ENCODE measurements around the gene GHR.

GHR gene

DNA sequence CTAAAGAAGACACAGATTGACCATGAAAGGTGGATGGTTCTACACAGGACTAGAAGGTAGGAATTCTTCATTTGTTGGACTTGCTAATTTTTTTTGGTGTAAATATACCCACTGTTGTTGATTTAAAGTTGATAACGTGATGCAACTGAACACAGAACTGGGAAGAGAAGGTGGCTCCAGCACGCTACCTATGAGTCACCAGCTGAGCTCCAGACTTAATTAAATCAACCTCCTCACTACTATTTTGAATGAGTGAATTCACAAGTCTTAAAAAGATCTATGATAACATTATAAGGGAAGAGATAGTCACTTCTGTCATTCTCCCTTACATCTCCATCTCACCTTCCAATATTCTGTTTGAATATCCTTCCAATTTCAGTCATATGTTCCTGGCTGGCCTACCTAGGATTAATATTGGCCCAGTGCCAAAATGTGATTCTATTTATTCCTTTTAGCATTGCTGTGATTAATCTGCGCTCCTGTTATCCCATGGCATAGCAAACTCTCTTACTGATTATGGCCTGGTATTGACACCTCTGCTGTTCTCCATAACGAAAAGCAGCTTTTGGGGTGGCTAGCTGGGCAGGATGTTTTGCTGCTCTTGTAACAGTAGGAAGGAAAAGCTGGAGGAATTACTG is 197.5 kb downstream of the GHR start:
- TF ChIP-seq, protein P1, sequence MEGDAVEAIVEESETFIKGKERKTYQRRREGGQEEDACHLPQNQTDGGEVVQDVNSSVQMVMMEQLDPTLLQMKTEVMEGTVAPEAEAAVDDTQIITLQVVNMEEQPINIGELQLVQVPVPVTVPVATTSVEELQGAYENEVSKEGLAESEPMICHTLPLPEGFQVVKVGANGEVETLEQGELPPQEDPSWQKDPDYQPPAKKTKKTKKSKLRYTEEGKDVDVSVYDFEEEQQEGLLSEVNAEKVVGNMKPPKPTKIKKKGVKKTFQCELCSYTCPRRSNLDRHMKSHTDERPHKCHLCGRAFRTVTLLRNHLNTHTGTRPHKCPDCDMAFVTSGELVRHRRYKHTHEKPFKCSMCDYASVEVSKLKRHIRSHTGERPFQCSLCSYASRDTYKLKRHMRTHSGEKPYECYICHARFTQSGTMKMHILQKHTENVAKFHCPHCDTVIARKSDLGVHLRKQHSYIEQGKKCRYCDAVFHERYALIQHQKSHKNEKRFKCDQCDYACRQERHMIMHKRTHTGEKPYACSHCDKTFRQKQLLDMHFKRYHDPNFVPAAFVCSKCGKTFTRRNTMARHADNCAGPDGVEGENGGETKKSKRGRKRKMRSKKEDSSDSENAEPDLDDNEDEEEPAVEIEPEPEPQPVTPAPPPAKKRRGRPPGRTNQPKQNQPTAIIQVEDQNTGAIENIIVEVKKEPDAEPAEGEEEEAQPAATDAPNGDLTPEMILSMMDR (IDR thresholded peaks at IDR 0.05): no peak
- DNase-seq (ENCODE audit: low spot score): no peak
- H3K4me3 ChIP-seq: no peak overlapping the region
- H3K27ac ChIP-seq: no peak overlapping the region

DNA sequence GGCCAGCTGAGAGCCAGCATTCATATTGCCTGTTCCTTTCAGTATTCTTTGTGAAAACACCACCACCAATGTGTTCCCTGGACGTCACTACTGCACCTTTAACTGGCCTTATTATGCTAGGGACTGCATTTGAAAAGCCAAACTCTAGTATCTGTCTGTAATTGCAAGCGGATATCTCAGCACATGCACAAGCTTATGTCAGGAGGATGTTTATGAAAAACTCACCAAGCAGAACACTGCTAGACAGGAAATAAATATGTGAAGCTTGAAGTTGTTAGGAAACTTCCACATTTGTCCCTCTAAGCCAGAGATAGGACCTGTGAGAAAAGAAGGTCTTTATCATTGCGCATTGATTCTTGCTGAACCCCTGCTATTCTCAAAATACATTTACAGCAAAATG is 198.0 kb downstream of the GHR start:
- TF ChIP-seq, protein P1 (IDR thresholded peaks at IDR 0.05): no peak
- Histone ChIP-seq H3K4me3 (no peak overlapping the region), H3K27ac (no peak overlapping the region)
- no peak for DNase-seq (ENCODE audit: low spot score)

DNA sequence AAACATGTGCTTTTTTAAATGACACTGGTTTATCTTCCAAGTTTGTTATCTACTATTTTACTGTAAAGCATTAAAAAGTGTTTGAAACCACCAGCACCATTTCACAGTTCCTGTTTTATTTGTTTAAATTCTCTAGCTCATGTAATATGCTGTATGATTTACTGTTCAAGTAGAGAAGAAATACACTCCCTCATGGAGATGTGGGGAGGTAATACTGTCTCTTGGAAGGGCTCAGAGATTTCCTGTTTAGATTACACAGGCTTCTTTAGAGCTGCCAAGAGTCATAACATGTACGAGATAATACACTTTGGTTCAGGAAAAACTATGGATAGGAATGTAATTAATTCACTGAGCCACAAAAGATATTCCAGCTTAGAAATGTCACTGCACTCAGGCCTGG is 198.4 kb downstream of the GHR start:
- Histone ChIP-seq H3K4me3 (no peak overlapping the region), H3K27ac (no peak overlapping the region)
- DNase-seq (ENCODE audit: low spot score): no peak
- TF ChIP-seq, protein P1 (IDR thresholded peaks at IDR 0.05): no peak

DNA sequence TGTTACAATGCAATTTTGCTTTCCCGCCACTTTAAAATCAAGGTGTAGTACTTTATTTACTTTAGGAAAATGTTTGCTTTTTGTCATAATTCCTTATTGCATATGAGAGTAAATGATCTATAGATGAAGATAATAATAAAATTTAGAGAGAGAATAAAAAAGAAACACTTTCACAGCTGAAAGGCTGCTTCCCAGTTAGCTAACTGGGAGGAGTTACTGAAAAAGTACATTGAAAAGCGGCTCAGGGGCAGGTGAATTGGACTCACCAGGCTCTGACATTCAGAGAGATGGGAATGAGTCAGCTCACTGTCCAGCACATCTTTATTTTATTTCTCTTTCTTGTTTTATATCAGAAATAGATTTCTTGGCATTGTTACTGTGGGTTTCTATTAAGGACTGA is 201.7 kb downstream of the GHR start:
- DNase-seq (ENCODE audit: low spot score): no peak
- no peak overlapping the region for H3K27ac ChIP-seq
- TF ChIP-seq, protein P1 (IDR thresholded peaks at IDR 0.05): no peak
- H3K4me3 ChIP-seq: no peak overlapping the region

DNA sequence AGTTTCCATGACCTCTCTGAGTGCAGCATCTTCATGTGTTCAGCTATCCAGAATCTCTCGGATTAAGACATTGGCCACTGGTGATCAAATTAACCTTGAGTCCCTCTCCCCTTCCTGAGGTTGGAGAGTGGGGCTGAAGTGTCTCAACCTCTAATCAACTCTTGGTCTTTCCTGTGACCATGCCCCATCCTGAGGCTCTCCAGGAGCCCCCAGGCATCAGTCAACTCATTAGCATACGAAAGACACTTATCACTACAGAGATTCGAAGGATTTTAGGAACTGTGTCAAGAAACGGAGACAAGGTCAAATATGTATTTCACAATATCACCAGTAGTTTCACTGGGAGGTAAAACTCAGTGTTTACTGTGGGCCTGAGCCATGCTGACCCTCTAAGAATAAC is 203.2 kb downstream of the GHR start:
- TF ChIP-seq, protein P1 (IDR thresholded peaks at IDR 0.05): no peak
- Histone ChIP-seq H3K4me3 (no peak overlapping the region), H3K27ac (no peak overlapping the region)
- no peak for DNase-seq (ENCODE audit: low spot score)

DNA sequence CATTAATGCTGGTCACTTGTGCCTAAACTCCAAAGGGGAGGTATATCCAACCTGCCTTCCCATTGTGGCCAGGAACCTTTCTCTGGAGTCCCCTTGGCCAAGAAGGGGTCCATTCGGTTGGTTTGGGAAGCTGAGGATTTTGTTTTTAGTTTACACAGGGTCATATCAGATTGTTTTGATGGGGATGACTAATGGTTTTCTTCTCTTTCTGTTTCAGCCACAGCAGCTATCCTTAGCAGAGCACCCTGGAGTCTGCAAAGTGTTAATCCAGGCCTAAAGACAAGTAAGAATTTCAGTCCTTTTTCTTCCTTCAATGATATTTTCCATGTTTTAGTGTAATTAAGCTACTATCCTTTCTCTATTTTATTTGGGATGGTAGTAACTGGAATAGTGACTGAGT is 205.6 kb downstream of the GHR start:
- no peak overlapping the region for H3K4me3 ChIP-seq
- TF ChIP-seq, protein P1 (IDR thresholded peaks at IDR 0.05): no peak
- DNase-seq (ENCODE audit: low spot score): no peak
- H3K27ac ChIP-seq: no peak overlapping the region

DNA sequence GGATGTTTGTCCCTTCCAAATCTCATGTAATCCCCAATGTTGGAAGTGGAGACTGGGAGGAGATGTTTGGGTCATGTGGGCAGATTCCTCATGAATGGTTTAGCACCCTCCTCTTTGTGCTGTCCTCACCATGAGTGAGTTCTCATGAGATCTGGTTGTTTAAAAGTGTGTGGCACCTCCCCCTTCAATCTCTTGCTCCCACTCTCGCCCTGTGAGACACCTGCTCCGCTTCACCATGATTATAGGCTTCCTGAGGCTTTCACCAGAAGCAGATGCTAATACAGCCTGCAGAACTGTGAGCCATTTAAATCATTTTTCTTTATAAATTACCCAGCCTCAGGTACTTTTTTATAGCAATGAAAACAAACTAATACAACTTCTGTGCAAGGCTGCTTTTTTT is 206.0 kb downstream of the GHR start:
- H3K4me3 ChIP-seq: no peak overlapping the region
- TF ChIP-seq, protein P1 (IDR thresholded peaks at IDR 0.05): no peak
- no peak overlapping the region for H3K27ac ChIP-seq
- DNase-seq (ENCODE audit: low spot score): no peak

Data from coronary artery (tissue), 2 donors.